ENCODE results near the gene PGGHG. TPM values are rescaled to one million over a fixed set of nuclear protein-coding genes. Genes with fewer than 3 reads are reported as not detected.

Gene PGGHG
- total RNA-seq, 1 donor from 2014 or later: 163 TPM

DNA sequence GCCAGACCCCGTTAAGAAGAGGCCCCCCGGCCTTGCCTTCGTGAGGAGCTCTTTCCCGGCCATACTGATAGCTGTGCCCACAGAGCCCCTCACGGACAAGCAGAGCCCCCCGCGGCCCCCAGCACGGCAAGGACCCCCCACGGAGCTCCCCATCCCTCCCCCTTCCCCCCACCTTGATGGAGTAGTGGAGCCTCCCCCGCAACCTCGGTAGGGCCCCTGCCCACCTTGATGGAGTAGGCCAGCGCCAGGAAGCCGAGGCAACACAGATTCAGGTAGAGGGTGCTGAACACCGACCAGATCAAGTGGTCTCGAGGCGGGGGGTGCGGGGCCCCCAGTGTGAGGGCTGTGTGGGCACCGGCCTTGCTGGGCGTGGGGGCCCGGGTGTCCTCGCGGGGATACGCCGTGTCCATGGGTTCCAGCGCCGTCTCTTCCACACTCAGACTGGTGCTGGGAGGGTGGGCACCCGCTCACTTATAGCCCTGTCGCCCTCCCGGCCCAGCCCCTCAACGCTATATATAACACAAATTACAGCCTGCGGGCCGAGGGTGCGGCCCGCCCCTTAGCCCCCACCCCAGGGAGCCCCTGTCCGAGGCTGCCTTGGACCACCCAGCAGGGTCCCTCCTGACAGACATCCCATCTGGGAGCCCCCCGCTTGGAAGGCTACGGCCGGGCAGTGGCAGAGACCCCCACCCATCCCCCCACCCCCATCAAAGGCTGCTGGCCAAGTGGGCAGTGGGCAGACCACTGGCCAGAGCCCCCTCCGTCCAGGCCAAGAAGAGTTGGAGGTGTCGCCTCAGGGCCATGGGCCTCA, 10.4 kb downstream of the PGGHG start, which contains the start of gene IFITM5:
Gene IFITM5, minus strand, starts transcription at position 446 of the 811 bp plus-strand sequence. Its CDS starts 36 bp downstream, at position 410.
- Histone ChIP-seq H3K27ac (no peak within 1 kb of the TSS), H3K4me1 (peaks cover 12% of the 10 kb centered on the region), H3K4me3 (no peak within 1 kb of the TSS), H3K36me3 (peaks cover 3% of the 10 kb centered on the region), H3K9me3 (no peaks in the 10 kb centered on the region), H3K27me3 (ENCODE audit: low read depth) (peaks cover 26% of the 10 kb centered on the region)
- TF ChIP-seq, protein P1, sequence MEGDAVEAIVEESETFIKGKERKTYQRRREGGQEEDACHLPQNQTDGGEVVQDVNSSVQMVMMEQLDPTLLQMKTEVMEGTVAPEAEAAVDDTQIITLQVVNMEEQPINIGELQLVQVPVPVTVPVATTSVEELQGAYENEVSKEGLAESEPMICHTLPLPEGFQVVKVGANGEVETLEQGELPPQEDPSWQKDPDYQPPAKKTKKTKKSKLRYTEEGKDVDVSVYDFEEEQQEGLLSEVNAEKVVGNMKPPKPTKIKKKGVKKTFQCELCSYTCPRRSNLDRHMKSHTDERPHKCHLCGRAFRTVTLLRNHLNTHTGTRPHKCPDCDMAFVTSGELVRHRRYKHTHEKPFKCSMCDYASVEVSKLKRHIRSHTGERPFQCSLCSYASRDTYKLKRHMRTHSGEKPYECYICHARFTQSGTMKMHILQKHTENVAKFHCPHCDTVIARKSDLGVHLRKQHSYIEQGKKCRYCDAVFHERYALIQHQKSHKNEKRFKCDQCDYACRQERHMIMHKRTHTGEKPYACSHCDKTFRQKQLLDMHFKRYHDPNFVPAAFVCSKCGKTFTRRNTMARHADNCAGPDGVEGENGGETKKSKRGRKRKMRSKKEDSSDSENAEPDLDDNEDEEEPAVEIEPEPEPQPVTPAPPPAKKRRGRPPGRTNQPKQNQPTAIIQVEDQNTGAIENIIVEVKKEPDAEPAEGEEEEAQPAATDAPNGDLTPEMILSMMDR (IDR thresholded peaks at IDR 0.05): no peak
- intact Hi-C loops (cut with DNase I): no loop called here
- peak; percentile 44 for DNase-seq
- ATAC-seq: peak in 1 of 2 donors; percentile 3

DNA sequence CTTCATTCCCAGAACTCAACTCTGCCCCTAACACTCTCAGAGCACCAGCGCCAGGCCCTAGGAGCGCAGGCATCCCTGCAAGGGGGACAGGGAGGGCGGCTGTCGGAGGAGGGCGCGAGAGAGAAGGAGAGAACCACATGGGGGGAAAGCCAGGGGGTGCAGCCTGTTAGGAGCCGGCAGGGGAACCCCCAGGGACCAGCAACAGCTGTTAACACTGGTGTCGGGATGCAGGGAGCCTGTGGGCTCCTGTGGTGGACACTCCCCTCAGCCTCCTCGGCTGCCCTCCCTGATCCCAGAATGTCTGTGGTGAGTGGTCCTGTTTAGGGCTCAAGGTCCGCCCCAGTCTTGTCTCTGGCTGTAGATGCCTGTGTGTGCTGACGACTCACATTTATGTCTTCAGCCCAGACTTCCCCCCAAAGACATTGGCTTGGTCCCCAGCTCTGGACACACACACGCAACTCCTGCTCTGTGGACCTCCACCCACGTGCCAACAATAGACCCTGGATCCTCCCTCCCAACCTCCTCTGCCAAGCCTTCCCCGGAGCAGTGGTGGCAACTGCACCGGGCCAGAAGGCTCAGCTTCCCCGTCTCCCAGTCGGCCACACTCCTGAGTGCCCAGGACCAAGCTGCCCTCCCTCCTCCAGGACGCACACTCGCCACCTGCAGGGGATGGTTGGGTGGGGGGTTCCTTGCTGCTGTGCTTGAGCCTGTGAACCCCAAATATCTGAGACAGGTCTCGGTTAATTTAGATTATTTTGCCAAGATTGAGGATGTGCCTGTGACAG, 11.2 kb downstream of the PGGHG start:
- DNase-seq (peak; percentile 46), ATAC-seq (no peak)
- Histone ChIP-seq H3K27me3 (ENCODE audit: low read depth) (peaks cover 26% of the 10 kb centered on the region), H3K4me3 (no peak overlapping the region), H3K4me1 (peaks cover 18% of the 10 kb centered on the region), H3K36me3 (no peaks in the 10 kb centered on the region), H3K27ac (no peak overlapping the region), H3K9me3 (no peaks in the 10 kb centered on the region)
- intact Hi-C loops (cut with DNase I): loop anchor here (10.0 kb wide), 1 partner anchor 55 kb away; no protein-coding TSS in a partner anchor
- TF ChIP-seq, protein P1 (IDR thresholded peaks at IDR 0.05): peak; percentile 9

DNA sequence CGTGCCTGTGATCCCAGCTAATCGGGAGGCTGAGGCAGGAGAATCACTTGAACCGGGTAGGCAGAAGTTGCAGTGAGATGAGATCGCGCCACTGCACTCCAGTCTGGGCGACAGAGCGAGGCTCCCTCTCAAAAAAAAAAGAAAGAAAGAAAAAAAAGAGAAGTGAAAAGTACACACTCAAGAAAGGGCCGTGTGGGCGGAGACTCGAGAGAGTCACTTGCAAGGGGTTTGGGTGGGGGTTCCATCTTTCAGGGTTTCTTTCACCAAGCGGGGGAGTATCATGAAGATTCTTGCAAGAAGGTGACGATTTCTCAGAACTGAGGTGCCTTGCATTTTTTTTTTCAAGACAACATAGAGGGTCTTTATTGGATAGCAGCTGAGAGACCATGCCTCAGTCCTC, 14.4 kb downstream of the PGGHG start:
- intact Hi-C loops (cut with DNase I): loop anchor here (10.0 kb wide), 1 partner anchor 51 kb away; no protein-coding TSS in a partner anchor
- H3K9me3 ChIP-seq: no peaks in the 10 kb centered on the region
- no peak for ATAC-seq
- no peak for DNase-seq
- H3K4me1 ChIP-seq: peaks cover 28% of the 10 kb centered on the region
- H3K27me3 ChIP-seq (ENCODE audit: low read depth): peaks cover 24% of the 10 kb centered on the region
- TF ChIP-seq, protein P1 (IDR thresholded peaks at IDR 0.05): no peak
- no peak overlapping the region for H3K27ac ChIP-seq
- H3K36me3 ChIP-seq: no peaks in the 10 kb centered on the region
- H3K4me3 ChIP-seq: no peak overlapping the region

DNA sequence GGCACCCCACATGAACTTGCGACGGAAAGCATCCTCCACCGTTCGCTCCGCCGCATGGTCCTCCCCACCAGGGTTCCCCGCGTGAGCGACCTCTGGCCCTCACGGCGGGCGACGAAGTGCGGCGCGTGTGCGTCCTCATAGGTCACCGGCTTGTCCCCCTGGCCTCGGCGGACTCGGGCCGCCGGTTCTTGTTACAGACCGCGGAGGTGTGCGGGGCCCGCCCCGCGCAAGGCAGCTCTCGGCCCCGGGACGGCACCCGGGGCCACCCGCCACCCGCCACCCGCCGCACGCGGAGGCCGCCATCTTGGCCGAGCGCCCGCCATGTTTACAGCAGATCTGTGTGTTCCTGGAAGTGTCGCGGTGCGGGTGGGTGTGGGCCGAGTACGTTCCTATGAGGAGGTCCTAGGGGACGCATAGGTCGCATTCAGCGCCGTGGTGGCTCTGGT, 15.2 kb downstream of the PGGHG start:
- DNase-seq: peak; percentile 48
- intact Hi-C loops (cut with DNase I): loop anchor here (10.0 kb wide), 1 partner anchor 51 kb away; no protein-coding TSS in a partner anchor
- Histone ChIP-seq H3K27ac (no peak overlapping the region), H3K4me1 (peaks cover 31% of the 10 kb centered on the region), H3K36me3 (no peaks in the 10 kb centered on the region), H3K4me3 (no peak overlapping the region), H3K9me3 (no peaks in the 10 kb centered on the region), H3K27me3 (ENCODE audit: low read depth) (peaks cover 23% of the 10 kb centered on the region)
- TF ChIP-seq, protein P1 (IDR thresholded peaks at IDR 0.05): no peak
- no peak for ATAC-seq

Data from lower lobe of right lung (tissue), 2 donors.